Activated CD4-positive, alpha-beta memory T cell treated with anti-CD3 and anti-CD28 coated beads for 36 hours (primary cell): ENCODE measurements around the gene TTC7B. TPM values are rescaled to one million over a fixed set of nuclear protein-coding genes. Genes with fewer than 3 reads are reported as not detected.

Experiments
- CTCF ChIA-PET: fragments of 350-600 bp; sonication (Branson Sonifier 250); formaldehyde crosslinking; loops from one replicate; lab custom pipeline; 2021; ENCODE audit warnings: antibody characterized with exemption, inconsistent platforms; lab: Charles Lee
- POLR2A ChIA-PET: fragments of 350-600 bp; sonication (Branson Sonifier 250); formaldehyde crosslinking; loops from one replicate; lab custom pipeline; 2021; ENCODE audit warnings: antibody characterized with exemption; lab: Charles Lee
- DNase-seq: peaks from one replicate; pipeline ENCODE4 v3.0.0-alpha.2; 2020
- H3K27ac Mint-ChIP-seq: one replicate; pipeline ENCODE4 v1.8.0; 2021; ENCODE audit warnings: mixed read lengths
- H3K27me3 Mint-ChIP-seq: one replicate; pipeline ENCODE4 v1.8.0; 2021; ENCODE audit warnings: mixed read lengths
- H3K36me3 Mint-ChIP-seq: one replicate; pipeline ENCODE4 v1.8.0; 2021; ENCODE audit warnings: mixed read lengths
- H3K4me1 Mint-ChIP-seq: one replicate; pipeline ENCODE4 v1.8.0; 2021; ENCODE audit warnings: low read depth, mixed read lengths
- H3K4me3 Mint-ChIP-seq: one replicate; pipeline ENCODE4 v1.8.0; 2021; ENCODE audit warnings: mild to moderate bottlenecking, mixed read lengths
- H3K9me3 Mint-ChIP-seq: one replicate; pipeline ENCODE4 v1.8.0; 2021; ENCODE audit warnings: mixed read lengths
- intact Hi-C: fragments of 100-400 bp; cut with micrococcal nuclease; formaldehyde crosslinking; loops from one replicate; pipeline ENCODE4 v1.15.1; 2023
- total RNA-seq, 2 experiments: library from RNA; stranded (reverse); gene quantifications; one replicate each; pipeline ENCODE4 v1.2.3, GENCODE V29; 2021

The TTC7B gene
- total RNA-seq, 2 experiments from 2014 or later: 9.3 to 12.4 TPM

DNA sequence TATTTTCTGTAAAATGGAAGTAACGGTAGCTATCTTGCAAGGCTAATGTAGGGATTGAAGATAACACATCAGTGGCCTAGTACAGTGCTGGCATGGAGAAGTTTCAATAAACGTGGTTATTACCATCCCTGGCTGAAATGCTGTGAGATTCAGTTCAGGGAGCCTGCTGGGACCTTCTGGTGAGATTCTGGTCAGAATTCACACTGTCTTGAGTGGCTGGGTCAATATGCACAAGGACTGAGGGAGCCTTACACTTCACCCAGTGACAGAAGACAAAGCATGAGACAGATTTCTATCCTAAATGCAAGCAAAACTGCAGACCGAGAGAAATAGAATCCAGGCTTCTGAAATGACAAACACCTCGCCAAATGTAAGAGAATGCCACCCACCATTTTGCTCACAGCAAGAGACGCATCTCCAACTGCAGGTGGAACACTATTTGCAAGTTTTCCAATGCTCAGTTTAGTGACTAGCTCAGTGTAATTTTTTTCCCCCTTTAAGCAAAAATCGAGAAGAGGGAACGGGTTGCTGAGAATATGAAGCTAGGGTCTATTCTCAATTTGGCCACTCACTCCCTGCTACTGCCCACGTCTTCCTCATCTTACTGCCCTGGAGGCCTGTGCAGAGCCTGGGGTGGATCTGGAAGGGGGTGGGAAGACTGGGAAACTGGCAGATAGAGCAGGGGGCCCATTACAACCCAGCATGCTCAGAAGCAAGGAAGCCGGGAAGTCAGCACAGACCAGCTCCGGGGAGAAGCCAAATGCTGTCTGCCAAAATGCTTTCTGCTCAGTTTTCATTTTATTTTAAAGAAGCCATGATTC lies 201.3 kb downstream of the TTC7B start:
- CTCF ChIA-PET: no interaction called here
- no peak overlapping the region for H3K4me3 Mint-ChIP-seq
- intact Hi-C loops: no loop called here

DNA sequence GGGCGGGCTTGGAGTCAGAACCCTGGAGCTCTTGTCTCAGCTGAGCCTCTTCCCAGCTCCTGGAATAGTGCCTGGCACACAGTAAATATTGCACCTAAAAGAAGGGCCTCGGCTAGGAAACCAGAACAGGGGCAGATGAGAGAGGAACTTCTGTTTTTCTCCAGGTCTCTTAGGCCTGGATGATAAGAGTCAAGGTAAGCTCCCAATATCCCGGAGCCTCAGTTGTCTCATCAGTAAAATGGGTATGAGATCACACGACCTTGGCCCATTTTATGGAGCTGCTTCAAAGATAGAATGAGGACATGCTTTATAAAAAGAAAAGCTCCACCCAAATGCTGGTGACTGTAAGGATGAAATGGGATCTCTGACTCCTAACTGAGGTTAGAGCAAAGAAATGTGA lies 202.2 kb downstream of the TTC7B start:
- POLR2A ChIA-PET: no interaction called here
- H3K4me3 Mint-ChIP-seq: no peak overlapping the region
- CTCF ChIA-PET: interaction anchor here (1.1 to 1.2 kb wide), 2 partner anchors 144 to 325 kb away, joined by 3 to 4 read pairs; no protein-coding TSS in a partner anchor
- no peaks in the 10 kb centered on the region for H3K27me3 Mint-ChIP-seq
- no peak for DNase-seq
- H3K36me3 Mint-ChIP-seq: no peaks in the 10 kb centered on the region
- no peaks in the 10 kb centered on the region for H3K9me3 Mint-ChIP-seq
- intact Hi-C loops: no loop called here
- no peak overlapping the region for H3K27ac Mint-ChIP-seq
- H3K4me1 Mint-ChIP-seq: no peaks in the 10 kb centered on the region

More for the DNA sequence above, 201.3 kb downstream of the TTC7B start:
- no peaks in the 10 kb centered on the region for H3K27me3 Mint-ChIP-seq
- POLR2A ChIA-PET: no interaction called here
- no peak overlapping the region for H3K27ac Mint-ChIP-seq
- no peak for DNase-seq
- no peaks in the 10 kb centered on the region for H3K9me3 Mint-ChIP-seq
- no peaks in the 10 kb centered on the region for H3K4me1 Mint-ChIP-seq
- no peaks in the 10 kb centered on the region for H3K36me3 Mint-ChIP-seq

GRCh38 chr14:90613453-90613852 lies 202.8 kb downstream of the TTC7B start:
- intact Hi-C loops: no loop called here
- H3K27ac Mint-ChIP-seq: no peak overlapping the region
- POLR2A ChIA-PET: no interaction called here
- no peaks in the 10 kb centered on the region for H3K27me3 Mint-ChIP-seq
- no peak overlapping the region for H3K4me3 Mint-ChIP-seq
- H3K9me3 Mint-ChIP-seq: no peaks in the 10 kb centered on the region
- H3K36me3 Mint-ChIP-seq: no peaks in the 10 kb centered on the region
- CTCF ChIA-PET: interaction anchor here (1.1 to 1.2 kb wide), 2 partner anchors 145 to 324 kb away, joined by 3 to 4 read pairs; no protein-coding TSS in a partner anchor
- no peaks in the 10 kb centered on the region for H3K4me1 Mint-ChIP-seq
- DNase-seq: no peak

DNA sequence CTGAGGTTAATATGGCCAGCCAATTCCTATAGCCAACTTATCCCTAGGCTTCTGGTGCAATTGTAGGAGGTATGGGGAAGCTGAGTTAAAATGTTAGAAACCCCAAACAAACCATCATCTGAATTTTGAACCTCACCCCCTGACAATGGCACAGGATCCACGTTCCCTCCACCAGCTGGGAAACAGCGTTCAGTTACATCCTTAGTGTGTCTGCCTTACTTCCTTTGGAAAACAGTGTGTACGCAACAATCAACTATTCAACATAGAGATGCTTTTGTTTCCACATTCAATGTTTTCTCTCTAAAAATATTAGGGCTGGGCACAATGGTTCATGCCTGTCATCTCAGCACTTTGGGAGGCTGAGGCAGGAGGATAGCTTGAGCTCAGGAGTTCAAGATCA lies 203.4 kb downstream of the TTC7B start:
- no peak overlapping the region for H3K27ac Mint-ChIP-seq
- intact Hi-C loops: no loop called here
- no peak overlapping the region for H3K4me3 Mint-ChIP-seq
- ChIA-PET CTCF (no interaction called here), POLR2A (no interaction called here)
- no peaks in the 10 kb centered on the region for H3K4me1 Mint-ChIP-seq
- no peaks in the 10 kb centered on the region for H3K9me3 Mint-ChIP-seq
- H3K27me3 Mint-ChIP-seq: peaks cover 3% of the 10 kb centered on the region
- no peak for DNase-seq
- no peaks in the 10 kb centered on the region for H3K36me3 Mint-ChIP-seq

- CTCF ChIA-PET: no interaction called here
- H3K4me3 Mint-ChIP-seq: no peak overlapping the region
- no peak overlapping the region for H3K27ac Mint-ChIP-seq
- intact Hi-C loops: no loop called here
- no peak for DNase-seq
- H3K27me3 Mint-ChIP-seq: peaks cover 3% of the 10 kb centered on the region
- no peaks in the 10 kb centered on the region for H3K4me1 Mint-ChIP-seq
- no peaks in the 10 kb centered on the region for H3K36me3 Mint-ChIP-seq
- POLR2A ChIA-PET: no interaction called here
- H3K9me3 Mint-ChIP-seq: no peaks in the 10 kb centered on the region
Measured at GRCh38 chr14:90611936-90612335, 204.3 kb downstream of the TTC7B start.

- no peak for DNase-seq
- CTCF ChIA-PET: no interaction called here
- Mint-ChIP-seq H3K27me3 (peaks cover 3% of the 10 kb centered on the region), H3K27ac (no peak overlapping the region), H3K36me3 (no peaks in the 10 kb centered on the region), H3K9me3 (no peaks in the 10 kb centered on the region), H3K4me1 (no peaks in the 10 kb centered on the region), H3K4me3 (no peak overlapping the region)
- POLR2A ChIA-PET: no interaction called here
- intact Hi-C loops: no loop called here
Measured at GRCh38 chr14:90611501-90611900, 204.7 kb downstream of the TTC7B start.

DNA sequence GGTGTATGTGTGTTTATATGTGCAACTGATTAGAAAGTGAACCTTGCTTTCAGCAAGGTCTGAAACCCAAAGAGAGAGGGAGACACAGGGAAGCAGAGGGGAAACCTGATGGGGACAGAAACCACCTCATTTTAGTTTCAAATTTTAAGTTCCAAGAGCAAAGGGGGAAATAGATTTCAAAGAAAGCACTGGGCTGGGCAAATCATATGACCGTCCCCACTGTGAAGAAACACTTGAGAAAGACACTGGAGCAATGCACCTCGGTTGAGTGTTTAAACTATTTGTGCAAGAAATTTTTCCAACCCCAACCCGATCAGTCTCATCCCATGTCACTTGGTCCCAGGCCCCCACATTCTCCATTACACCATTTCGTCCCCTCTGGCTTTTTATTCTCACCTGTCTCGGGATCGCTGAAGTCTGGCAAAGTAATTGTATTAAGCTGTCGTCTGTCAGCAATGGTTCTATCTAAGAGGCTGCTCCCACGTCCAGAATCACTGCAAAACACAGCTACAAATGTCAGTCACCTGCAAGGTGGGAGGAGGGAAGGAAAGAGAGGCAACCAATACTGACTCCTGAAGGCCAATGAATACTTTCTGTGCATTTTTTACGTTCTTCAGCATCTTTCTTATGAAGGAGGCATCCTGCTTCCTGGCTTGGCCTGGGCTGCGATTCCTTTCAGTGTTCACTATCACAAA lies 205.7 kb downstream of the TTC7B start:
- intact Hi-C loops: no loop called here
- Mint-ChIP-seq H3K4me3 (no peak overlapping the region), H3K27ac (no peak overlapping the region), H3K4me1 (no peaks in the 10 kb centered on the region), H3K9me3 (no peaks in the 10 kb centered on the region), H3K36me3 (no peaks in the 10 kb centered on the region), H3K27me3 (peaks cover 3% of the 10 kb centered on the region)
- no peak for DNase-seq
- CTCF ChIA-PET: no interaction called here
- POLR2A ChIA-PET: no interaction called here

GRCh38 chr14:90609376-90609775 lies 206.9 kb downstream of the TTC7B start:
- Mint-ChIP-seq H3K4me3 (no peak overlapping the region), H3K27me3 (peaks cover 3% of the 10 kb centered on the region)

DNA sequence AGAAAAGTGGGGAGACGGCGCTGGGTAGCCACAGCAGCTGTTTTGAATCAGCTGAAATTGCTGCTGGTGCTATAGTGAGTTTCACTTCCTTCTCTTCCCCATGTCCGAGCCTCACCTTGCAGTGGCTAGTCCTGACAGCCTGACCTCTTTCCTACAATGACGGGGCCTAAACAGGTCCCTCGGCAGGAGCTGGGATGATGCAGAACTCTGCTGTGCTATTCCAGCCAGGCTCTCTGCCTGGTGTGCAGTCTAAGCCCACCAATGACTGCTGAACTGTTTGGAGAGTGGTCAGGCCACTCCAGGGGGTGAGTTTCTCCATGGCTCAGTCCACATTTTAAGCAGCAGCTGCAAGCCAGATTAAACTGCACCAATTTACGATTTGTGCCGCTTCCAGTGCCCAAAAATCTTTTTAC lies 207.3 kb downstream of the TTC7B start:
- H3K4me1 Mint-ChIP-seq: no peaks in the 10 kb centered on the region
- no peak for DNase-seq
- ChIA-PET POLR2A (no interaction called here), CTCF (no interaction called here)
- no peak overlapping the region for H3K27ac Mint-ChIP-seq
- no peaks in the 10 kb centered on the region for H3K9me3 Mint-ChIP-seq
- no peak overlapping the region for H3K4me3 Mint-ChIP-seq
- intact Hi-C loops: no loop called here
- H3K27me3 Mint-ChIP-seq: peaks cover 3% of the 10 kb centered on the region
- H3K36me3 Mint-ChIP-seq: no peaks in the 10 kb centered on the region

More at GRCh38 chr14:90609376-90609775, 206.9 kb downstream of the TTC7B start:
- no peak overlapping the region for H3K27ac Mint-ChIP-seq
- POLR2A ChIA-PET: no interaction called here
- no peaks in the 10 kb centered on the region for H3K4me1 Mint-ChIP-seq
- H3K9me3 Mint-ChIP-seq: no peaks in the 10 kb centered on the region
- intact Hi-C loops: no loop called here
- no peak for DNase-seq
- no peaks in the 10 kb centered on the region for H3K36me3 Mint-ChIP-seq
- CTCF ChIA-PET: no interaction called here

- peaks cover 3% of the 10 kb centered on the region for H3K27me3 Mint-ChIP-seq
- CTCF ChIA-PET: no interaction called here
- H3K27ac Mint-ChIP-seq: no peak overlapping the region
- no peaks in the 10 kb centered on the region for H3K4me1 Mint-ChIP-seq
- no peaks in the 10 kb centered on the region for H3K36me3 Mint-ChIP-seq
- no peak overlapping the region for H3K4me3 Mint-ChIP-seq
- no peaks in the 10 kb centered on the region for H3K9me3 Mint-ChIP-seq
- no peak for DNase-seq
- intact Hi-C loops: no loop called here
- POLR2A ChIA-PET: no interaction called here
Measured at GRCh38 chr14:90608281-90608680, 207.9 kb downstream of the TTC7B start.

DNA sequence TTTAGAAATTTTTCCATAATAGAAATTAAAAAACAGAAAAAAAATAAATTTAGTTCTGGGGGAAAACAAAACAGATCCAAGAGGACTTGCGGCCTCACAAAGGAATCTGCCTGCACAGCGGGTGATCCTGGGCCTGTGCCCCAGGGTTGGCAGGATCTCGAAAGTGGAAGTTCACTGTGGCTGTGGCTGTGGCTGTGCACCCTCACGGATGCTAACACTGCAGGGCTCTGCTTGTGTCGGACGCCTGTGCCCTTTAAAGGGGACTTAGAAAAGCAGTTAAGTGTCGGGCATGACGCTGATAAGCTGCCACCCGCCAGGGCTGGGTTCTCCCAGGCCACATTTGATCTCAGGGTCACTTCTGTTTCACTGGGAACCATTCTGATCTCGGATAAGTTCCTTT lies 209.1 kb downstream of the TTC7B start:
- no peak for DNase-seq
- ChIA-PET CTCF (no interaction called here), POLR2A (no interaction called here)
- Mint-ChIP-seq H3K4me3 (no peak overlapping the region), H3K9me3 (no peaks in the 10 kb centered on the region), H3K27me3 (peaks cover 5% of the 10 kb centered on the region), H3K36me3 (no peaks in the 10 kb centered on the region), H3K4me1 (no peaks in the 10 kb centered on the region), H3K27ac (no peak overlapping the region)
- intact Hi-C loops: no loop called here

- Mint-ChIP-seq H3K4me1 (no peaks in the 10 kb centered on the region), H3K27ac (no peak overlapping the region), H3K9me3 (no peaks in the 10 kb centered on the region), H3K4me3 (no peak overlapping the region), H3K36me3 (no peaks in the 10 kb centered on the region), H3K27me3 (peaks cover 5% of the 10 kb centered on the region)
- DNase-seq: no peak
- ChIA-PET CTCF (no interaction called here), POLR2A (no interaction called here)
- intact Hi-C loops: no loop called here
Measured at GRCh38 chr14:90606434-90606833, 209.8 kb downstream of the TTC7B start.
